GM18909 (cell line): ENCODE results near the gene RSRP1.
"Not testable (repeated sequence)": the region's sequence is repeated elsewhere in the genome, so short reads cannot be mapped to it uniquely, and the experiment has no call there.

Experiments
- ATAC-seq: cut with Tn5 transposase; IDR thresholded peaks from one replicate; pipeline ENCODE4 v1.9.1; 2021; ENCODE audit warnings: mild to moderate bottlenecking; ENCODE audit not compliant: unreplicated experiment, poor library complexity

The RSRP1 gene

DNA sequence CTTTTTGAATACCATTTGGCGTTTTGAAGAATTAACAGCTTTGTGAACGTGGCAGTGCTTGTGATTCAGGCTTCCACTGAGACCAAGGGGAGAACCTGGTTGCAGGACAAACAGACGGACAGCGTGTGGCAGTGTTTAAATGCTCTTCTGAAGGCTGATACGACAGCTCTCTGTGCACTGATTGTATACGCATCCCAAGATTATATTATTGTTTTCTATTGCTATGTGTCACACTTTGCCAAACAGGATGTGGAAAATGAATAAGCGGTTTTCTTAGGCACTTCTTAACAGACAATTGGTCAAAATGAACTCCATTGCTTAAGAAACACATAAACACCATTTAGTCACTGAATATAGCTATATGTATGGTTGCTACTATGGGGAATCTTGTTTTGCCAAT, 12.6 kb upstream of the RSRP1 start:
- ATAC-seq, result not testable (repeated sequence)

- no peak for ATAC-seq
These were observed 9.9 kb upstream of the RSRP1 start for GRCh38 chr1:25257196-25257595.

DNA sequence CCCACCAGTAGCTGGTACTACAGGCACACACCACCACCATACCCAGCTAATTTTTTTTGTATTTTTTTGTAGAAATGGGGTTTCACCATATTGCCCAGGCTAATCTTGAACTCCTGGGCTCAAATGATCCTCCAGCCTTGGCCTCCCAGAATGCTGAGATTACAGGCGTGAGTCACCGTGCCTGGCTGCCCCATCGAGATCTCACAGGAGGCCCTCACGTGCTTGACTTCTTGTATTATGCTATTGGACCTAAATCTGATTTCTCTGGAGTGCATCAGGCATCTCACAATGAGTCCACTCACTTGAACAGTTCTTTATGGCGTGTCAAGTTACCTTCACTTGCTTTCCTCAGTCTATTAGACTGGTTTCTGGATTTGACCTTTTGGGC, 9.3 kb upstream of the RSRP1 start:
- ATAC-seq, result no peak

DNA sequence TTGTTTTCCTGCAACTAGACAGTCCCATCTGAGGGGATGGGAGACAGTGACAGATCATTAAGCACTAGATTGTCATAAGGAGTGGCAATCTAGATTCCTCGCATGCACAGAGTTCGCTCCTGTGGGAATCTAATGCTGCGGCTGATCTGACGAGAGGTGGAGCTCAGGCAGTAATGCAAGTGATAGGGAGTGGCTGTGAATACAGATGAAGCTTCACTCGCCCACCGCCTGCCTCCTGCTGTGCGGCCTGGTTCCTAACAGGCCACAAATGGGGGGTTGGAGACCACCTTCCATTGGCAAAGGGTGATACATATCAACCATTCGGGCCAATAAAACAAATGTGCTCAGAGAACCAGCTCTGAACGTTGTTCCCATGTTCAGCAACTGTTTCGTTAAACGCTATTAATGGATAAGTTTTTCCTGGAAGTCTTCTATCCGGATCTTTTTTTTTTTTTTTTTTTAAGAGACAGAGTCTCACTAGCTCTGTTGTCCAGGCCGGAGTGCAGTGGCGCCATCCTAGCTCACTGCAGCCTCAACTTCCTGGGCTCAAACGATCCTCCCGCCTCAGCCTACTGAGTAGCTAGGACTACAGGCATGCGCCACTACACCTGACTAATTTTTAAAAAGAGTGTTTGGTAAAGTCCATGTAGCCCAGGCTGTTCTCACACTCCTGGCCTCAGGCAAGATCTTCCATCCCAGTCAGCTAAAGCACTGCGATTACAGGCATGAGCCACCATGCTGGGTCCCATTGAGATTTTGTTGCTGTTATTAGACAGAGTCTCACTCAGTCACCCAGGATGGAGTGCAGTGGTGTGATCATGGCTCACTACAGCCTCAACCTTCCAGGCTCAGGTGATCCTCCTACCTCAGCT, 8.7 kb upstream of the RSRP1 start:
- ATAC-seq, result no peak

DNA sequence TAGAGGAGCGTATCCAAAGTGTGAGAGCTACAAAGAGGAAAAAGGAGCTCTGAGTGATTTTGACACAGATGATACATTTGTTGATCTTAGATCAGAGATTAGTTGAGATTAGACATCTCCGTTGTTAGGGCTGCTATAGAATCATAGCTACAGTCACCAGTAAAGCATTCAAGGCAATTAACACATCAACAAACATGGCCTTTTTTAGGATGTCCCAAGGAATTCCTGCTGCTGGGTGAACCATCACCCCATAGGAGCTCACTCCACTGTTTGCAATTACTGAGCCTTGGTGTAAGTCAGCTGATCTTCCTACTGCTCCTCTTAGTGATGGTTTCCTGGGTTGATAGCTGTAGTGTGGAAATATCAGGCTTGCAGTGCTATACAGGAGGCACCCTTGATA, 6.7 kb upstream of the RSRP1 start:
- no peak for ATAC-seq

- no peak for ATAC-seq
These were observed 838 bp upstream of the RSRP1 start for GRCh38 chr1:25247829-25248754.

DNA sequence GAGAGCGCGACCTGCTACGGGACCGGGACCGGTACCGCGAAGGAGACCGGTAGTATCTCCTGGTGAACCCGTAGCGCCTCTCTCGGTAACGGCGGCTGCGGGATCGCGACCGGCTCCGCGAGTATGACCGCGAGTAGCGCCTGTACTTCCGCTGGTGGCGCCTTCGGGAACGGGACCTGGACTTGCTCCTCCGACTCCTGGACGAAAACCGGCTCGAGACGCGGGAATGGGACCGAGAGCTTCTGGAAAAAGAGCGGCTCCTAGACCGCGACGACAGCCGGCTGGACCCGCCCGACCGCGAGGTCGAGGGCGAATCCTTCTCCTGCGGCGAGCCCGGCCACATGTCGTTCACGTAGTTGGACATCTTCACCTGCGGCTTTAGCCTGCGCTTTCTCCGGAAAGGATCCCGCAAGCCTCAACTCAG, 642 bp downstream of the RSRP1 start:
- ATAC-seq, result peak; percentile 8

- ATAC-seq, result no peak
These were observed 1.2 kb downstream of the RSRP1 start for GRCh38 chr1:25245809-25246599.

GRCh38 chr1:25245393-25245792, 1.9 kb downstream of the RSRP1 start:
- ATAC-seq, result no peak

DNA sequence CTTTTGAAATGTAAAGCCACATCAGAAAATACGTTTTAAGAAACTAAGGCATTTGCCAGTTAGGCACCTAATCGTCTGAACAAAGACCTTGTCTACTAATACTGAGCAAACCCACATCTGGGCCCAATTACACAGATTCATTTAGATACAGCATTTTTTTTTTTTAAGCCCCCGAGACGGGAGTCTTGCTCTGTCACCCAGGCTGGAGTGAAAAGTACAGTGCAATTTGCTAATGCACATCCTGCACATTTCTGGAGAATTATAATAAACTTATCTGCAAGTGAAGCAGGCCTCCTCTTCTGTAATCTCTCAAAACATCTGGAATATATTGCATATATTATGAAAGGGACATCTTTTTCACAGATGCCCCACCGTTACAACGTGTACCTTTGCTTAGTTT, 3.3 kb downstream of the RSRP1 start:
- no peak for ATAC-seq

- ATAC-seq, result peak; percentile 66
These were observed 7.3 kb downstream of the RSRP1 start for GRCh38 chr1:25239681-25240541.

- ATAC-seq, result no peak
These were observed 9.2 kb downstream of the RSRP1 start for GRCh38 chr1:25238046-25238445.

DNA sequence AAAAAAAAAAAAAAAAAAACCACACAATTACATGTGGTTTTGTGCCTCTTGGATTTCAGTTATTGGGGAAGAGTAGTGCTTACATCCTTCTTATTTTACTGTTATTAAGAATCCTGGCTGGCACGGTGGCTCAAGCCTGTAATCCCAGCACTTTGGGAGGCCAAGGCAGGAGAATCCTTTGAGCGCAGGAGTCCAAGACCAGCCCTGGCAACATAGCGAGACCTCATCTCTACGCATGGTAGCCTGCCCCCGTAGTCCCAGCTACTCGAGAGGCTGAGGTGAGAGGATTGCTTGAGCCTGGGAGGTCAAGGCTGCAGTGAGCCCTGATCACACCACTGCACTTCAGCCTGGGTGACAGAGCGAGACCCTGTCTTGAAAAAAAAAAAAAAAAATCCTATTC, 11.0 kb downstream of the RSRP1 start:
- ATAC-seq, result not testable (repeated sequence)

- not testable (repeated sequence) for ATAC-seq
These were observed 11.8 kb downstream of the RSRP1 start for GRCh38 chr1:25235411-25235810.

DNA sequence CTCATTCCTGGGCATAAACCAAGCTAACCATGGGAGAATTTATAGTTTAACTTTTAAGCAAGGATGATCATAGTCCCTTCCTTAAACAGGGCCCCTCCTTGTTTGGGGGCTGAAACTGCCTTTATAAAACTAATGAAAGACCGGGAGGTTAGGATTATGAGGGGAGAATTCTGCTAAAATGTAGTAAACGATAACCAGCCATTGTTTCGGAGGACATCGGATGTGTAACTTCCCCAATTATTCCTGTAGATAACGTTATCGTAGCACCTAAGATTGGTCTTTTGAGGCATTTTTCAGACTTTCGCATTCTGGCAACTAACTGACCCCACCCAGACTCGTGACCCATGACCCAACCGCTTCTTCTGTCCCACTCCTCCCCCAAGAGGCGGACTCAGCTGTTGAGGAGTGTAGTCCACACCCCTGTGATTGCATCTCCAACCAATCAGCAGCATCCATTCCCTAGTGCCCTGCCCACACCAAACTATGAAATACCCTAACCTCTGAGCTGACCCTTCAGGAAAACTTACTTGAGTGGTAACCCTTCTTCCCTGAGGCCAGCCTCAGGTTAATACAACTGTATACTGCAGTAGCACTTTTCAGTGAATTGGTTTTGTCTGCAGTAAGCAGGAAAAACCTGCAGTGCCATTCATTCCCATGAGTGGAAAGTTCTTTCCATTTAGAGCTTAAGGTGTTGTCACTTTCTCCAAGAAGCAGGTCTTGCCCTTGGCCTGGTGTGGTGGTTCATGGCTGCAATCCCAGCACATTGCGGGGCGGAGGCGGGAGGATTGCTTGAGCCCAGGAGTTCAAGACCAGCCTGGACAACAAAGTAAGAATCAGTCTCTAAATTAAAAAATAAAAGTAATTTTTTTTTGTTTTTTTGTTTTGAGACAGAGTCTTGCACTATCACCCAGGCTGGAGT, 14.1 kb downstream of the RSRP1 start:
- peak; percentile 62 for ATAC-seq

DNA sequence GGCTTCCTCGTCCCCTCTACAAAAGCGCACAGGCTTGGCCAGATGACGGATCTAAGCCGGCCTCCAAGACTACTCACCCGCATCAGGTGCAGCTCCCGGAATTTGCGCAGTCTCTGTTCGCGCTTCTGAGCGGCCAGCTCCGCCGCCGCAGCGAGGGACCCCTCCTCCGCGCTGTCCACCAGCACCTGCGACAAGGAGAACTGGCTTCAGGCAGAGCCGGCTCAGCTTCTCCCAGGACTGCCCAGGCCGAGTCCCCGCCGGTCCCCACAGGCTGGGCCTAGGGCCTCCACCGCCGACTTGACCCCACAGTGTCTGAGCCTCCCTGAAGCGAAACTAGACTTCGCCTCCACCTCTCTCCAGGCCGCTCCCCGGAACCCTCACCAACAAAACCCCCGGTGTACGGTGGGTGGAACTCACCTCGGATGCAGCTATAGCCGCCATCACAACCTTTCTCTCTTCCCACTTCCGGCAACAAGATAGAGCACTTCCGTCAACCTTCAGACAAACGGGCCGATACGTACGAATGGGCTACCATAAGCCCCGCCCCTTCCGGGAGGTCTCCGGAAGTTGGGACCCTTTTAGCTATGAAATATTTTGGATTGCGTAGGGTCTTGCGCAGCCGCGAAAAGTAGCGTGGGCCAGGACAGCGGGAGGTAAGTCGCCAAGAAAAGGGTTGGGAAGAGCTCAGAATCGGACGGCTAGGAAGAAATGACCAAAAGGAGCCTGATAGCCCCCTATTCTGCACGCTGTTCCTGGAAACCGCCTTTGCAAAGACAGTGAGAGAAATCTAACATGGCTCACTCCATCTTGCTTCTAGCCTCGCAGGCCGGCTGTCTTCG, 15.0 kb downstream of the RSRP1 start, which contains the start of gene SYF2:
SYF2 (minus strand) TSS at position 476 of the 839 bp plus-strand sequence; CDS start at position 441, 35 bp downstream.
- ATAC-seq, result peak; percentile 79

DNA sequence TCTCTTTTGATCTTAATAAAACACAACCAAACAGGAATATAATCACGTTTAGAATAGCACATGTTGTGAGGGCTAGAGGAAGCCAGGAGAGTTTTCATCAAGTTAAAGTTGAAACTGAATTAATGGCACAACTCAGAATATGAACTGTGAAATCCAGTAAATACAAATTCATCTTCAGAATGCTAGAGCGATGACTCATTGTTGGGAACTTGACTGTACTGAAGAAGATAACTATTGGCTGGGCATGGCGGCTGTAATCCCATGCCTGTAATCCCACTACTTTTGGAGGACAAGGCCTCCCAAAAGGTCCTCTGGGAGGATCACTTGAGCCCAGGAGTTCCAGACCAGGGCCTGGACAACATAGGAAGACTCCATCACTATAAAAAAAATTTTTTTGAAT, 23.8 kb downstream of the RSRP1 start:
- no peak for ATAC-seq
